GM21526 (cell line): ENCODE results near the gene GCA.

Source experiments
- ATAC-seq: cut with Tn5 transposase; IDR thresholded peaks from one replicate; pipeline ENCODE4 v1.9.1; 2021; ENCODE audit warnings: moderate library complexity; ENCODE audit not compliant: unreplicated experiment, low FRiP score

Gene GCA

GRCh38 chr2:162327806-162328205 is 16.1 kb upstream of the GCA start:
- ATAC-seq = no peak

- ATAC-seq = peak; percentile 92
Observed at GRCh38 chr2:162328424-162329157, 15.3 kb upstream of the GCA start.

GRCh38 chr2:162330881-162331280 is 13.1 kb upstream of the GCA start:
- ATAC-seq = no peak

DNA sequence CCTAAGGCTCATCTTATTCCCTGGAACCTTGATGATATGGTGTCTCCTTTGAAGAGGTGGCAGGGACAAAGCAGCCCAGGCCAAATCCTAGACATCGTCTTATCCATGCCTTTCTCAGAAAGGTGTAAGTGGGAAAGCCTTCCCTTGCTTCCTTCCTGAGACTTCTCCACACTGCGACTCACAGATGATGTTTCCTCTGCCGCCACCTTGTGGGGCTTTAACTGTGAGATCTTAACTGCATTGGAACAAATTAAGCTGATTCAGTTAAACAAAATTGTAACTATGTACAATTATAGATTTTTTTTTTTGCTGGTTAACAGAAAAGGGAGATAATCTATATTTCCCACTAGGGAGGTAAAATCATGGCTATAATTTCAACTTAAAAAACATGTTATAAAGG is 10.0 kb upstream of the GCA start:
- no peak for ATAC-seq

GRCh38 chr2:162337868-162338267 is 6.1 kb upstream of the GCA start:
- ATAC-seq = no peak

GRCh38 chr2:162340822-162341221 is 3.1 kb upstream of the GCA start:
- ATAC-seq = no peak

- ATAC-seq = no peak
Observed at GRCh38 chr2:162342321-162342720, 1.6 kb upstream of the GCA start.

DNA sequence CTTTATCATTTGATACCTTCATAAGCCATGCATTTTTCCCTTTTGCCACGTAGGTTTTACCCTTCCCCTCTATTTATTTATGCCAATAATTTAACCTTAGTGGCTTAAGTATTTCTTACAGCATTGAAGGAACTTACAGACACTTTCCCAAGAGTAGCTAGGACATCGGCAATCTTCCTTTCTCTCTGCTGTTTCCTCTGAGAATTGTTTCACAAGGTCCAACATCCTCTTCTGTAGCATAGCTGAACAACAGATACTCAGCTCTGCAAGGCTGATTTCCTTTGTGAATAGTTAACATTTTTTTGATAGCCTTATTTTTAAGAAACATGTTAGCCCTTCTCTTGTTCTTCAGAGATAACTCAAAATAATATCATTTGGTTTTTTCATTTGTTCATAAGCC is 1.1 kb upstream of the GCA start:
- no peak for ATAC-seq

DNA sequence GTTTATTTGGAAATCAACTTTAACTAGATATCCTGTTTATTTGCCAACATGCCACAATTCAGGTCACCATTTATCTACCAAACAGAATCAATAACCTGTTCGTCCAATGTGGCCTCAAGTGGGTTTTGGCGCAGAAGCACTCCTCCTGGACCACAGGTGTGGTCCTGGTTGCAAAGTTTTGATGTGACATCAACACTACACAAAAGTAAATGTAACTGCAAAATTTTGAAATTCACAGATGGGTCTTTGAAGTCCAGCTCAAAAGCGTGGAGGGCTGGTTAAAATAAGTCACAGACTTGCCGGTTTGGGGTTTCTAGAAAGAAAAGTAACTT is 474 bp upstream of the GCA start:
- no peak for ATAC-seq

DNA sequence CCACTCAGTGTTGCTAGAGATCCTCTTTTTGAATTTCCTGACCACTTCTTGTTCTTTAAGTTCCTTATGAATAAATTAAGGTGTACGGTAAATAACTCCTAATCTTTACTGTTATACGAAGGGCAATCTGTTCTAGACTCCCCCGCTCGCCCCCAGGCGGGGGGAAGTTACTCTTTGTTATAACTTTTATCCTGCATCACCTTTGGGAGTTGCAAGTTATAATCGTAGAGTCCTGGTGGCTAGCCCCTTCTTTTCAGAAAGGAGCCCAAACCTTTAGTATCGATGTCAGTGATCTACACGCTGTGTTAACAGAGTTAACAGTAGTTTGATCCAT is 652 bp downstream of the GCA start:
- ATAC-seq = no peak

GRCh38 chr2:162365392-162365791 is 21.5 kb downstream of the GCA start:
- no peak for ATAC-seq

DNA sequence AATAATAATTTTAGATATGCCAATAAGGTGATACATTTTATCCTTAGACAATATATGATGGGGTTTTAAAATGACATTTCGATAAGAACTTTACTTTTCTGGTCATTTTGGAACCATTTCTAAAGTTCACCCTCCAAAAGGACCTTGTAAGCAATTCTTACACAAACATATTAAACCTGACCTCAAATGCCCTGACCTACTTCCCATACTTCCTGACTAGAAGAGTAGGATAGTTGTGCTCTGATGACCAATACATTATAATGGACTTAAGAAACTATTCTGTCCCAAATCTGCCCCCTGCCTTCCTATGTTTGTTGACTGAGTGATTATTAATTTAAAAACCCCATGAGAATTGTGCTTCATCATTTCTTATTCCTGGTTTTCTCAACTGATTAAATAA is 24.6 kb downstream of the GCA start:
- ATAC-seq = no peak

GRCh38 chr2:162369551-162369950 is 25.6 kb downstream of the GCA start:
- no peak for ATAC-seq

GRCh38 chr2:162370931-162371330 is 27.0 kb downstream of the GCA start:
- no peak for ATAC-seq

GRCh38 chr2:162372818-162373217 is 28.9 kb downstream of the GCA start:
- no peak for ATAC-seq

- ATAC-seq = peak; percentile 57
Observed at GRCh38 chr2:162379719-162380580, 36.0 kb downstream of the GCA start.

DNA sequence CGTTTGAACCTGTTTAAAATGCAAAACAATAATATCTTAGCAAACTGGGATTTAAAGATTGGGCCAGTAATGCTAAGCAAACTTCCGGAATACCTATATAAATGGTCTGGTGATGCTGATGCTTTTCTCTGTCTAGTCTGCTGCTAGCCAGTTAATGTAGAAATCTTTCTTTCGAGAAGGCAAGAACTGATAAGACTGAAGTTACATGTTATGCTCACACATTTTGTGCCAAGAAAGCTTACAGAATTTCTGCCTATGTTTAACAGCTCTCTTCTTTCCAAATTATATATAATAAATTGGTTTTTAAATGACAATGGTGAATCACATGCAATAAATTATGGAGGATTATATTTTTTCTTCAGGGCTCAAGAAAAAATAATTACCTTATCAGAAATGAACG is 37.9 kb downstream of the GCA start:
- no peak for ATAC-seq

- ATAC-seq = no peak
Observed at GRCh38 chr2:162382278-162382677, 38.3 kb downstream of the GCA start.

- ATAC-seq = no peak
Observed at GRCh38 chr2:162385536-162385935, 41.6 kb downstream of the GCA start.

DNA sequence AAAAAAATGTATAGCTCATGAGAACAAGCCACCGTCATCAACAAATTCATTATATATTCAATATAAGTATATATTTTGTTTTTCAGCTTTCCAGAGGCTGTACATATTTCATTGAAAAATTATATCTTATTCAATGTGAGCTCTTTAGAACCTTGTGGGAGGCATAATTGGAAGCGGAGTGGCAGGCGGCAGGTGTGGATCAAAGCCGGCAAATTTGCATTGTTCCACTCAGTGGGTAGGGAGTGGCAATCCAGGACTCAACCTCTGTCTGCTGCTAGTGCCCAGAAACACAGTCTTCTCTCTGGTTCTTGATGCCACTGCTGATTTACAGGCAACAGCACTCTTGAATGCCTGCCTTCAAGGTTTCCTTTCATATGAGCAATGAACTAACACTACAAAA is 46.9 kb downstream of the GCA start:
- no peak for ATAC-seq

- no peak for ATAC-seq
Observed at GRCh38 chr2:162400336-162400735, 56.4 kb downstream of the GCA start.

- no peak for ATAC-seq
Observed at GRCh38 chr2:162401871-162402270, 57.9 kb downstream of the GCA start.
